T follicular helper cell (primary cell): ENCODE measurements around the gene SSX7.
"Not testable (repeated sequence)": the region's sequence is repeated elsewhere in the genome, so short reads cannot be mapped to it uniquely, and the experiment has no call there.

Experiments used
- DNase-seq: peaks from one replicate; pipeline ENCODE4 v3.0.0-alpha.2; 2020; ENCODE audit warnings: low read depth
- total RNA-seq, 2 experiments: gene quantifications; one replicate each; lab custom pipeline; 2026; lab: John Stamatoyannopoulos, UW

The SSX7 gene
- 0 reads per million in 2 experiments for total RNA-seq

- not testable (repeated sequence) for DNase-seq
Measured at GRCh38 chrX:52654800-52655199, at the start of gene SSX7. SSX7 (minus strand) TSS chrX:52654900; CDS start chrX:52653472, 1,428 bp downstream.

GRCh38 chrX:52692034-52692433 is 37.3 kb upstream of the SSX7 start:
- not testable (repeated sequence) for DNase-seq

- DNase-seq, result not testable (repeated sequence)
Measured at GRCh38 chrX:52662218-52662617, 7.5 kb upstream of the SSX7 start.

- not testable (repeated sequence) for DNase-seq
Measured at GRCh38 chrX:52655475-52655874, 775 bp upstream of the SSX7 start.

- not testable (repeated sequence) for DNase-seq
Measured at GRCh38 chrX:52650676-52651075, 4.0 kb downstream of the SSX7 start.

GRCh38 chrX:52648956-52649355 is 5.7 kb downstream of the SSX7 start:
- DNase-seq, result not testable (repeated sequence)

- not testable (repeated sequence) for DNase-seq
Measured at GRCh38 chrX:52628483-52628882, 26.2 kb downstream of the SSX7 start.

- DNase-seq, result not testable (repeated sequence)
Measured at GRCh38 chrX:52620661-52621060, 34.0 kb downstream of the SSX7 start.

GRCh38 chrX:52608961-52609360 is 45.7 kb downstream of the SSX7 start:
- no peak for DNase-seq

- not testable (repeated sequence) for DNase-seq
Measured at GRCh38 chrX:52603151-52603550, 51.5 kb downstream of the SSX7 start.

GRCh38 chrX:52598886-52599285 is 55.8 kb downstream of the SSX7 start:
- no peak for DNase-seq

- DNase-seq, result no peak
Measured at GRCh38 chrX:52594658-52595057, 60.0 kb downstream of the SSX7 start.
